BLaER1 (cell line): Measurements from ENCODE around the gene STAMBPL1.
"Not testable (repeated sequence)": the region's sequence is repeated elsewhere in the genome, so short reads cannot be mapped to it uniquely, and the experiment has no call there.

Experiments
- H3K27ac ChIP-seq: shearing (Covaris generic); formaldehyde crosslinking; 2 replicates; pipeline ENCODE4 v1.8.1; 2022
- H3K27me3 ChIP-seq: shearing (Covaris generic); formaldehyde crosslinking; 2 replicates; pipeline ENCODE4 v1.8.1; 2022
- H3K36me3 ChIP-seq: shearing (Covaris generic); formaldehyde crosslinking; 2 replicates; pipeline ENCODE4 v1.8.1; 2022
- H3K4me1 ChIP-seq: shearing (Covaris generic); formaldehyde crosslinking; 2 replicates; pipeline ENCODE4 v1.8.1; 2022
- H3K4me2 ChIP-seq: shearing (Covaris generic); formaldehyde crosslinking; 2 replicates; pipeline ENCODE4 v1.8.1; 2022
- H3K4me3 ChIP-seq: shearing (Covaris generic); formaldehyde crosslinking; 2 replicates; pipeline ENCODE4 v1.8.1; 2022
- H3K9ac ChIP-seq: shearing (Covaris generic); formaldehyde crosslinking; 2 replicates; pipeline ENCODE4 v1.8.1; 2022
- H3K9me3 ChIP-seq: shearing (Covaris generic); formaldehyde crosslinking; 2 replicates; pipeline ENCODE4 v1.8.1; 2022
- H4K20me1 ChIP-seq: shearing (Covaris generic); formaldehyde crosslinking; 2 replicates; pipeline ENCODE4 v1.8.1; 2022
- Cebpa-rat ChIP-seq: shearing (Covaris generic); IDR thresholded peaks from 2 replicates; pipeline ENCODE4 v1.8.1; 2022

STAMBPL1 gene

DNA sequence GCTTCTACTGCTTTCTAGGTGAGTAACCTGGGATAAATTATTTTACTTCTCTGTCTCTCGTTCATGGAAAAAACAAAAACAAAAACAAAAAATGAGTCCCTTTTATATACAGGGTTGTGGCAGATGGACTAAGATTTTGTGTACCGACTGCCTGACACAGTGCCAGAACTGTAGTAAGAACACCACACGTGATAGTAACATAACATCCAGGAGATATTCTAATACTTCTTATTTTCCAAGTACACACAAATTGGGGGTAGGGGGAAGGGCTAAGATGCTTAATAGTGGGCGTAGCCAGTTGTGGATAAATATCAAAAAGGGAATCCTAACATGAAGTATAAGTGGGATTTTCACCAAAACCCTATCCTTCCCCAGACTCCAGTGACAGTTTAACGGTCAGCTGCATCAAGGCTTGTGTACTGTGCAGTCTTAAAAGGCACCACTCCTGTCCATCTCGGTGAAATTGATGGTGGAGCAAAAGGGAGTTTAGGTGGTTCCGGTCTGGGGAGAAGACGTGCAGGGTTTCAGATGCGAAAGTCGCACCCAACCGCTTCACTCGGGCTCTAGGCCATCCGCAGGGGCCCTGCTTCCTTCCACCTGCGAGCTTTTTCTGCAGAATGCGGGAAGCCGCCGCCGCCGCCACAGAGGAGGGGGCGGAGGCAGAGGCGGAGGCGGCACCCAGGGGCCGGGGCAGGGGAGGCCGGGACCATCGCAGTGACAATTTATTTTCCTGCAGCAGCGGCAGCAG is at the start of gene STAMBPL1:
TSS of gene STAMBPL1 (plus strand) at position 712 of the 748 bp plus-strand sequence. CDS start 21,464 bp downstream, outside the sequence.
- no peak for TF ChIP-seq Cebpa-rat

GRCh38 chr10:88830643-88831268 is 49.3 kb upstream of the STAMBPL1 start:
- Histone ChIP-seq H3K4me2 (peak overlapping the region; percentile 52), H3K27ac (no peak overlapping the region), H3K4me3 (no peak overlapping the region), H3K36me3 (no peaks in the 10 kb centered on the region), H3K9ac (no peak overlapping the region), H4K20me1 (no peaks in the 10 kb centered on the region), H3K9me3 (no peaks in the 10 kb centered on the region), H3K27me3 (no peaks in the 10 kb centered on the region; the same call in 1 of the 2 replicates), H3K4me1 (peaks cover 37% of the 10 kb centered on the region)
- TF ChIP-seq Cebpa-rat = no peak

More for the DNA sequence above, at the start of gene STAMBPL1:
- peak within 1 kb of the TSS; percentile 88 for H3K9ac ChIP-seq
- H3K27me3 ChIP-seq = no peaks in the 10 kb centered on the region
- no peaks in the 10 kb centered on the region for H3K36me3 ChIP-seq
- no peaks in the 10 kb centered on the region for H4K20me1 ChIP-seq
- peak within 1 kb of the TSS; percentile 90 for H3K4me2 ChIP-seq
- no peaks in the 10 kb centered on the region for H3K9me3 ChIP-seq
- H3K27ac ChIP-seq = peak within 1 kb of the TSS; percentile 87
- H3K4me1 ChIP-seq = peaks cover 28% of the 10 kb centered on the region
- H3K4me3 ChIP-seq = peak within 1 kb of the TSS; percentile 95

- Histone ChIP-seq H3K4me2 (no peak overlapping the region), H4K20me1 (no peaks in the 10 kb centered on the region), H3K27ac (no peak overlapping the region), H3K4me1 (peaks cover 37% of the 10 kb centered on the region), H3K27me3 (no peaks in the 10 kb centered on the region; the same call in 1 of the 2 replicates), H3K4me3 (no peak overlapping the region), H3K9me3 (no peaks in the 10 kb centered on the region), H3K36me3 (no peaks in the 10 kb centered on the region), H3K9ac (no peak overlapping the region)
- TF ChIP-seq Cebpa-rat = no peak
Measured at GRCh38 chr10:88831709-88832108, 48.3 kb upstream of the STAMBPL1 start.

DNA sequence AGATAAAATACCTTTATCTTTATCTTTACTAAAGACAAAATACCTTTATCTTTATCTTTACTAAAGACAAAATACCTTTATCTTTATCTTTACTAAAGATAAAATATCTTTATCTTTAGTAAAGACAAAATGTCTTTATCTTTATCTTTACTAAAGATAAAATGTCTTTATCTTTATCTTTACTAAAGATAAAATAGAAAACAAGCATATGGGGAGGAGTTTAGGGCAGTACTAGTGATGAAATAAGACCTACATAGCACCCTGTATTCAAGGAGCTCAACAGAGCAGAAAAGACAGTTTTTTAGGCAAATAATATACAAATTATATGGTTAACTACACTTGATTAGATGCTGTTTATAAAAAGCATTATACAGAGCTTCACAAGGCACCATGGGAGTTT is 47.7 kb upstream of the STAMBPL1 start:
- TF ChIP-seq Cebpa-rat = no peak
- H3K9me3 ChIP-seq = no peaks in the 10 kb centered on the region
- H3K4me1 ChIP-seq = peaks cover 37% of the 10 kb centered on the region
- no peak overlapping the region for H3K4me2 ChIP-seq
- H3K4me3 ChIP-seq = no peak overlapping the region
- no peak overlapping the region for H3K27ac ChIP-seq
- no peak overlapping the region for H3K9ac ChIP-seq
- H3K36me3 ChIP-seq = no peaks in the 10 kb centered on the region
- no peaks in the 10 kb centered on the region; the same call in 1 of the 2 replicates for H3K27me3 ChIP-seq
- no peaks in the 10 kb centered on the region for H4K20me1 ChIP-seq

DNA sequence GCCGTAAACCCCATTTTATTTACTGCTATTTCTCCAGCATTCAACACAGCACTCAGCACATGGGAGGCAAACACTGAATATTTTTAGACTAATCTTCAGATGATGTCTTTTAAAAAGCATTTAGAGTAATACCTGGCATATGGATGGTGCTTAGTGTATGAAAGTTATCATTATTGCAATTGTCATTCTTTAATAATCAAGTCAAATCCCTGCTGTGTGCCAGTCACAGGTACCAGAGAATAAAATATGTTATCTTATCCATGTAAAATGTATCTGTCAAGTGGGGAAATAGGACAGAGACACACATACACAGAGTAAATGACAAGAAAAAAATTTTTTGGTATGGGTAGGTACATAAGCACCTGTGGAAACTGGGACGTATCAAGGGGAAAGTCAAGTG is 46.9 kb upstream of the STAMBPL1 start:
- no peak overlapping the region for H3K9ac ChIP-seq
- no peak for TF ChIP-seq Cebpa-rat
- H3K36me3 ChIP-seq = no peaks in the 10 kb centered on the region
- no peaks in the 10 kb centered on the region; the same call in 1 of the 2 replicates for H3K27me3 ChIP-seq
- no peak overlapping the region for H3K4me2 ChIP-seq
- no peaks in the 10 kb centered on the region for H3K9me3 ChIP-seq
- no peaks in the 10 kb centered on the region for H4K20me1 ChIP-seq
- H3K4me1 ChIP-seq = peaks cover 37% of the 10 kb centered on the region
- H3K27ac ChIP-seq = no peak overlapping the region
- no peak overlapping the region for H3K4me3 ChIP-seq

DNA sequence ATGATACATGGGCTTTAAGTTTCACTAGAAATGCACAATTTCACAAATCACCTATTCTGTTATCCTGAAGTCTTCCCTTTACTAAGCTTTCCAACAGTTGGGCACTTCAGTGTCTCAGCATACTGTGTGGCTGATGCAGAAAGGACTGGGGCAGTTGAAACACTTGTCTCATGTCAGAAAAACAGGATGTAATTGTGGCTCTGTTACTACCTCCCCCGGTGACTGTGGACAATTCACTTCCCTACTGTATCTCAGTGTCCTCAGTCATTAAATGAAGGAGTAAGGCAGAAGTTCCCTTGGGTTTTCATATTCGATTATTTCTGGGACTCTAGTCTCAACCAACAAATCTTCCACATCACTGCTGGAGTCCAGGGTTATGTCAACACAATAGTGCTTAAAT is 46.3 kb upstream of the STAMBPL1 start:
- no peaks in the 10 kb centered on the region; the same call in 1 of the 2 replicates for H3K27me3 ChIP-seq
- H3K4me2 ChIP-seq = peak overlapping the region; percentile 16; the same call in 1 of the 2 replicates
- H3K36me3 ChIP-seq = no peaks in the 10 kb centered on the region
- no peak overlapping the region for H3K27ac ChIP-seq
- H3K4me1 ChIP-seq = peaks cover 34% of the 10 kb centered on the region
- no peak overlapping the region for H3K9ac ChIP-seq
- no peak overlapping the region for H3K4me3 ChIP-seq
- TF ChIP-seq Cebpa-rat = no peak
- H4K20me1 ChIP-seq = no peaks in the 10 kb centered on the region
- H3K9me3 ChIP-seq = no peaks in the 10 kb centered on the region

GRCh38 chr10:88835096-88835909 is 44.7 kb upstream of the STAMBPL1 start:
- peaks cover 20% of the 10 kb centered on the region for H3K4me1 ChIP-seq
- H3K27me3 ChIP-seq = no peaks in the 10 kb centered on the region; the same call in 1 of the 2 replicates
- H3K9me3 ChIP-seq = no peaks in the 10 kb centered on the region
- no peak overlapping the region for H3K4me3 ChIP-seq
- no peak for TF ChIP-seq Cebpa-rat
- H4K20me1 ChIP-seq = no peaks in the 10 kb centered on the region
- H3K36me3 ChIP-seq = no peaks in the 10 kb centered on the region
- no peak overlapping the region for H3K9ac ChIP-seq
- no peak overlapping the region for H3K4me2 ChIP-seq
- no peak overlapping the region for H3K27ac ChIP-seq

GRCh38 chr10:88835910-88836221 is 44.2 kb upstream of the STAMBPL1 start:
- Histone ChIP-seq H3K36me3 (no peaks in the 10 kb centered on the region), H3K4me2 (no peak overlapping the region), H3K4me3 (no peak overlapping the region), H3K27ac (no peak overlapping the region), H3K9ac (no peak overlapping the region), H4K20me1 (no peaks in the 10 kb centered on the region), H3K9me3 (no peaks in the 10 kb centered on the region), H3K4me1 (peaks cover 14% of the 10 kb centered on the region), H3K27me3 (no peaks in the 10 kb centered on the region; the same call in 1 of the 2 replicates)
- no peak for TF ChIP-seq Cebpa-rat

DNA sequence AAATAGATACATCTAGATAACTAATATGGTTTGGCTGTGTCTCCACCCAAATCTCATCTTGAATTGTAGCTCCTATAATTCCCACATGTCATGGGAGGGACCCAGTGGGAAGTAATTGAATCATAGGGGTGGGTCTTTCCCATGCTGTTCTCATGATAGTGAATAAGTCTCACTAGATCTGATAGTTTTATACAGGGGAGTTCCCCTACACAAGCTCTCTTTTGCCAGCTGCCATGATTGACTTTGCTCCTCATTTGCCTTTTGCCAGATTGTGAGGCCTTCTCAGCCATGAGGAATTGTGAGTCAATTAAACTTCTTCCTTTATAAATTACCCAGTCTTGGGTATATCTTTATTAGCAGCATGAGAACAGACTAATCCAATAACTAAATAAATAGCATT is 42.4 kb upstream of the STAMBPL1 start:
- H4K20me1 ChIP-seq, H3K27me3 ChIP-seq, H3K9me3 ChIP-seq, H3K9ac ChIP-seq, H3K4me3 ChIP-seq, H3K4me2 ChIP-seq, H3K4me1 ChIP-seq, H3K36me3 ChIP-seq, H3K27ac ChIP-seq: not testable (repeated sequence)
